GM18526 (cell line): Measurements from ENCODE around the gene UXT.

Experiments used
- POLR2A ChIP-seq: IDR thresholded peaks from 3 replicates; pipeline ENCODE4 v1.6.1; 2011; ENCODE audit not compliant: insufficient read length; ENCODE audit errors: extremely low read depth

Gene UXT

DNA sequence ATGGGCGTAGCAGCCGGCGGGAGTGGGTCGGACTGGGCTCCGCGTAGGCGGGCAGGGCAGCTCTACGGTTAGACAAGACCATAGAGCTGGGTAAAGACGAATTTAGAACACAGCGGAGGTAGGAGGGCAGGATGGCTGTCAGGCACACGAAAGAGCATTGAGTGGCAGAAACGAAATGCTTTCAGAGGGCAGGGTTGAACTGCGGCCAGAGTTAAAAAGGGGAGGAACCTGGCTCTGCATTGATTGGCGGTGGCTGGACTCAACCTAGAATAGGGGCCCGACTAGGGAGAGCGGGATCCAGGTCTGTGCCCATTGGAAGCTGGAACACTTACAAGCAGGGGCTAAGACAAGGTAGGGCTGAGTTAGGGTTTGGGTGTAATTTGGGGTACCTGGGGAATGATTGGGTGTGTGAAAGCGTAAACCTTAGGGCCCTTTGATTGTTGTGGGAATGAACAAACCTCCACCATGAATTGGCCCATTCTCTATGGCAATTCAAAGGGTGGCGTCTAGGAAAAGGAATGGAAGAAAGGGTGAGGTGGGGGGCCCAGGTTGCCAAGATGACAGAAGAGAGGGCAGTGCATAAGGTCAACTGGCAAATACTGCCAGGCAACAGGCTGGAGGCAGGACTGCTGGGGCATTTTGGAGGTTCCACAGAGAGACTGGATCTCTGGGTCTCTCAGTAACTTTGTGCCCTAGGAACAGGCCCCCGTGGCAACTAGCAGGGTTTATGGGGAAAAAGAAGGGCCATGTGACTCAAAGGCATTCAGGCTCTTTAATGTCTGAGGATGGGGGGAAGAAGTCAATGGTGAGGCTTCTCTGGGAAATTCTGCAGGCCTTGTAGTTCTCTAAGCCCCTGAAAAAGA is 7.7 kb downstream of the UXT start:
- no peak for TF ChIP-seq POLR2A

DNA sequence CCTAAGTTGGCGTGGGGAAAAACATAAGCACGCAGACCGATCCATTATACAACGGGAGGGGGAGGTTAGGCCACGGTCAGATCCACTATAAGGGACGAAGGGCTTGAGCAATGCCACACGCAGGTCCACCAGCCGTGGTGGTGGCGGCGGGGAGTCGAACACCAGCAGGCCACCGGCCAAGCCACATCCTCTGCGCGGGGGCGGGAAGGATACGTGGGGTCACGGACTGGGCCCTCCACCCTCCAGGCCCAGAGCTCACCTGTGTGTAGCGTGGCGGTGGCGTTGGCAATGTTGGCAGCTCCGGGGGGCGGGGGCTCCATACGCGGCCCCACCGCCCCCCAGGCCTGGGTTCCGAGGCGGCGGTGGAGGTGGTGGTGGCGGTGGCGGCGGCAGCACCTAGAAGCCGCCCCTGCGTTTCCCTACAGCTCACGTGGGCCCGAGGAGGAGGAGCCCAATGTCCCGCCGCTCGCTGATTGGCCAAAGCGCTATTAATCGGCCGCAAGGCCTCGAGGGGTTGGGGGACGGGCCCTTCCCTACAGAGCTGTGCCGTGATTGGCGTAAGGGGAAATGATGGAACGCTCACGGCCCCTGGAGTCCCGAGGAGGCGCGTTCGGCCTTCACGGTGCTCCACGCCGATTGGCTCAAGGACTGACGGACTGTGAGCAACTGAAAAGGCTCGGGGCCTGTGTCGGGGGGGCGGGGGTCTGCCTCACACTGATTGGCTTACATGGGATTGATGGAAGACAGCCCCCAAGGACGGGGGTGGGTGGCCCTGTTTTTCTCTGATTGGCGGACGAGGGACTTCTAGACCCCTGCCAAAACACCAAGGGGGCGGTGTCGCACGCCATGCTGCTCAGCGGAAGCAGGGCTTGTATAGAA is 8.6 kb downstream of the UXT start, which contains the start of gene ELK1:
Gene ELK1, minus strand, starts transcription at position 400 of the 879 bp plus-strand sequence. CDS start 9,122 bp downstream, outside the sequence.
- peak; percentile 56 for TF ChIP-seq POLR2A

DNA sequence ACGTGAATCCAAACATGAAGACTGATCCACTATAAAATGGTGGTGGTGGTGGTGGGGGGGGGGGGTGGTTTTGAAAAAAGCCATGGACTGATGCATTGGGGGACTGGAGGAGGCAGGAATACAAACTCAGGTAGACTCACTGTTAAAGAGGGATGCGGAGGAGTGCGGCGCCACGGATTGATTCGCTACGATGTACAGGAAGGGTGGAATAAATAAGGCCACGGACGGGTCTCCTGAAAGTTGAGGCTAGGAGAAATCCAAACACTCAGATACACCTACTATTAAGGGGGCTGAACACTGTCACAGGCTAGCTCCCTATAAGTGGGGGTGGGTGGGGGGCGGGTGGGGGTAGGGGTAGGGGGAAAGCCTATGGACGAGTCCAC is 9.2 kb downstream of the UXT start:
- TF ChIP-seq POLR2A = no peak

DNA sequence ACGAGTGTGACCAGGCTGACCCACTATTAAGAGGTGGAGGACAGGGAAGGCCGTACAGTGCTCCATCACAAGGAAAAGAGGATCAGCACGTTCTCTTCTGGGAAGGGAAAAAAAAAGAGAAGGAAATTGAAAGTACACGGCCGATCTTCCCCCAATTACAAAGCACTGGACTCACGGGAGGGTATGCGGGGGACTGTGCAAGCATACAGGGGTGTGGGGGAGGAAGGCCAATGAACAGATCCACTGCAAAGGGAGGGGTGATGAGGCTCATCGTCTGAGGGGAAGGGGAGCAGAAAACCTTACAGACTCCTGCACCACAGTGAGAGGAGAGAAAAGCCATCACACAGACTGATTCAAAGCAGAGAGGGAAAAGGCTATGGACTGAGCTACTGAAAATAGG is 9.7 kb downstream of the UXT start:
- no peak for TF ChIP-seq POLR2A

DNA sequence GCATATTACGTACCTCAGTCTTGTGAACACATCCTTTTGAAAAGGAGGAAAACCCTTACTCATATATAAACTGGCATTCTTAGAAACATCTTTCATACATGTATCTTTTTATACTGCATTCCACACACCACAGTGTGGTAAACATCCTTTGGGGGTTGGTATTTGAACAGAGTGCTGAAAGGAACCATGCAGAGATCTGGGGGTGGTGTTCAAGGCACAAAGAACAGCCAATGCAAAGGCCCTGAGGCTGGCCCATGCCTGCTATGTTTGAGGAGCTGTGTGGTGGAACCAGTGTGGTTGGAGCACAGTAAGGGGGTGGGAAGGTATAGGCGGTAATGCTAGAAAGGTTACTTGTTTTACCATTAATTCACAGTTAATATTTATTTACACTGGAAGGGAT is 10.6 kb downstream of the UXT start:
- no peak for TF ChIP-seq POLR2A

DNA sequence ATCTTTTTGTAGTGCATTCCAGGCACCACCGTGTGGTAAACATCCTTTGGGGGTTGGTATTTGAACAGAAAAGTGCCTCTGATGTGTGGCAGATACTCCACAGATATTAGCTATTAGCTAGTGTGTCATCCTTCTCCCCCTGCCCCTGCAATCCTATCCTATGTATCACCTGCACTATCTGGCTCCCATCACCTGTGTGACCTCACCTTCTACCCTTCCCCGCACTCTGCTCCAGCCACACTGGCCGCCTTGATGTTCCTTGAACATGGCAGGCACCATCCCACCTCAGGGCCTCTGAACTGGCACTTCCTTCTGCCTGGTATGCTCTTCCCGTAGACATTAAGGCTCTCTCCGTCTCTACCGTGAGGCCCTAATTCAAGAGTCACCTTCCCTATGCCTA is 12.3 kb downstream of the UXT start:
- no peak for TF ChIP-seq POLR2A

DNA sequence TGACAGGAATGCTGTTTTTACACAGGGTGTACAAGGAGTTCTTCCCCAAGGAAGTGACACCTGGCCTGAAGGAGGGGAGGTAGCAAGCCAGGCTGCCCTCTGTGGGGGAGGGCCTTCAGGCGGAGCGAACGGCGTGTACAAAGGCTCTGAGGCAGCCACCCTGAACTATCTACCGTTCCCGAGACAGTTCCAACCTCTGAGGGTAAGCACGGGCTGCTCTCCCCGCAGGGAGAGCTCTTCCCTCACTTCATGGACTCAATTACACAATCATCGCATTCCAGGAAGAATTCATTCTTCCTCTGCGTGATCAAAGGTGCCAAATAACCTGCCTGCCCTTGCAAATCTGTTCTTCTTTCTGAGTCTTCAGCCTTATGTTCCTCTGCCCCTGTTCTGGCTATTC is 13.4 kb downstream of the UXT start:
- no peak for TF ChIP-seq POLR2A

DNA sequence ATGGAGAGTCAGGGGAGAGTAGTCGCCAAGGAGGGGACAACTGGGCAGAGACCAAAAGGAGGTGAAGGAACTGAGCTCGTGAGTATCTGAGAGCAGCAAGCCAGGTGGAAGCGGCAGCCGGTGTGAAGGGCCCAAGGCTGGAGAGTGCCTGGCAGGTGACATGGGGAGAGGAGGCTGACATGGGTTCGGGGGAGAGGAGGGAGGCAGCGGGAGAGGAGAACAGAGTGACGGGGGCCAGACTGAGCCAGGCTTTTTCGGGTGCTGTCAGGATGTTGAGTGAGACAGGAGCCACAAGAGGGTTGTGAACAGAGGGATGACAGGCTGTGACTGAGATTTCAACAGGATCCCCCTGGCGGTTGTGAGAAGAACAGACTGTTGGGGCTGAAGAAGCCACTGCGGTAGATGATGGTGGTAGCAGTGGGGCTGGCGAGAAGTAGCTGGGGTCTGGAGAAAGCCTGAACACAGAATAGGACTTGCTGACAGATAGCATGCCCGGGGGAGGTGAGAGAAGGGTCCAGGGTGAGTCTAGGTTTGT is 14.4 kb downstream of the UXT start:
- no peak for TF ChIP-seq POLR2A

DNA sequence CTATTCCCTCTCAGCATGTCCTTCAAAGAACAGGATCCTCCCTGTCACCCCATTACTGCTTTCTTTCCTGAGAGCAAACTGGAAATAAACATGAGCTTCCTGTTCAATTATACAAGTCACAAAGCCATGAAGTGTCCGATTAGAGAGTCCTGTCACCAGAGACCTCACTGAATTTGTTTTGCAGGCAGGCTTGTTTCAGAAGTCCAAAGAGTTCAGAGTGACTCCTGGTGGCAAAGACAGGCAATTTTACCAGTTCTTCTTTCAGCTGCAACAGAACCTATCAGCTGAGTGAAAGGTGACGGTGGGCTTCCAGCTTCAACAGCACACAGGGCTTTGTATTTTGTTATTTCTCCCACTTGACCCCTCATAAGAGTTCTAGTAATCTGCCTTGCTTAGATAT is 15.1 kb downstream of the UXT start:
- TF ChIP-seq POLR2A = no peak

DNA sequence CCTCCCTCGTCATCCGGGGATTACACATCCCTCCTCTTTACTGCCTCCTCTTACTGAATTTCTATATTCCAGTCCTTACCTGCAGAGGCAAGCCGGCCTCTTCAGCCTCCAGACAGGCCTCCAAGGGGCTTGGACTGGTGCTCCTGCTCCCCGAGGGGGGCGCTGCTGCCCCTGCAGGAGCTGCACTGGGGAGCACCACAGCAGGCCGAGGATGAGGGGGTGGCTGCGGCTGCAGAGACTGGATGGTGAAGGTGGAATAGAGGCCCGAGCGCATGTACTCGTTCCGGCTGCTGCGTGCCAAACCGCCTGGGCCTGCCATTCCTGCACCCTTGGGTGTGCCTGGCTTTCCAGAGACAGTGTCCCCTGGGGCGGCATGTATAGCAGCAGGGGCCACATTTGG is 20.2 kb downstream of the UXT start:
- no peak for TF ChIP-seq POLR2A

DNA sequence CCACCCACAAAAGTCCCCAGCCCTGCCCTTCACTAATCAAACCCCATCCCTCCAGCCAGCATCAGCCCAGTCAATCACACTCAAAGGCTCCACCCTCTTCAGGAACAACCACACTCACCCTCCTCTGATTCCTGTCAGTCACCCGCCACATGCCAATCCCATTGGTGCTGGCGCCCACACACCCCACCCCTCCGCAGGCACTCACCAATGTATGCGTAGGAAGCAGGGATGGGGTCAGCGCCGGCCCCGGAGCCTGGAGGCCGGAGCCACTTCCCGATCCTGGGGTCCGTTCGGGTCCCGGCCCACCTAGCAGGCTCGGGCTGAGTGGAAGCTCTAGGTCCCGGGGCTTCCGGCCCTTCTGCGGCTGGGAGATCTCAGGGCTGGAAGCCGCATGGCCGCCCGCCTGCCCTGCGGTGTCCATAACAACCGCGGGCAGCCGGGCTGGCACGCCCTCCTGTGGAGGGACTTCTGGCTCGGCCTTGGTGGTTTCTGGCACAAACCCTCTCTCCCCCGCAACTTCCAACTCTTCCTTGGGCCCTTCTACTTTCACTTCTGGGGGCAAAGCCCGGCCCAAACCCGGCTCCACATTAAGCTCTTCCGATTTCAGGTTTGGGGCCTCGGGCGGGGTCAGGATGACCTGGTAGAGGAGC is 21.3 kb downstream of the UXT start:
- no peak for TF ChIP-seq POLR2A

DNA sequence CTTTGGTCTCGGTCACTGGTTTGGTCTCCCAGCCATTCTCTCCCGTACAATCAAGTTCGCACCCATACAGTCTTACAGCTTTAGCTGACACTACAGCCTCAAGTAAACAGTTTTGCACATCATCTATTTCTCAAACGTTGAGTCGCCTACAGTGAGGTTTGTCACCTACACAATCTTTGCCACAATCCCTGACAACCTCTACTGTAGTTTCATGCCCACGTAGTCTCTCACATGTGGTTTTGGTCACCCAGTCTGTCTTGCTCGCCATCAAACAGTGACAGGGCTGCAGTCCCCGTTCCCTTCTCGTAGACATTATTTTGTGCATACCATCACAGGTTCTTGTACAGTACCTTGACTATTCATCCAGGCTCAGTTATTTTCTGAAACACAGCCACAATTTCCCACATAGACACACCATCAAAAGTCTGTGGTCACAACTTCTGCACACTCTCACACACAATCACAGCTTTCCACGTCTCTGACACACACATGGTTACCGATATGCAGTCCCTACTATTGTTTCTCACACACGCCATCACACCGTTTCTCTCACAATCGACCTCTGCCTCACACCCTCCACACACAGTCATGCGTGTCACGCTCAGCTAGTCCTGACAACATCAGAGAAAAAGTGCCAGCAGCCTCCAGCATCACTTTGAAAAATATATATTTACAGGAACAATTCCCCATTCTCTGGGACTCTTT is 24.0 kb downstream of the UXT start:
- TF ChIP-seq POLR2A = no peak

DNA sequence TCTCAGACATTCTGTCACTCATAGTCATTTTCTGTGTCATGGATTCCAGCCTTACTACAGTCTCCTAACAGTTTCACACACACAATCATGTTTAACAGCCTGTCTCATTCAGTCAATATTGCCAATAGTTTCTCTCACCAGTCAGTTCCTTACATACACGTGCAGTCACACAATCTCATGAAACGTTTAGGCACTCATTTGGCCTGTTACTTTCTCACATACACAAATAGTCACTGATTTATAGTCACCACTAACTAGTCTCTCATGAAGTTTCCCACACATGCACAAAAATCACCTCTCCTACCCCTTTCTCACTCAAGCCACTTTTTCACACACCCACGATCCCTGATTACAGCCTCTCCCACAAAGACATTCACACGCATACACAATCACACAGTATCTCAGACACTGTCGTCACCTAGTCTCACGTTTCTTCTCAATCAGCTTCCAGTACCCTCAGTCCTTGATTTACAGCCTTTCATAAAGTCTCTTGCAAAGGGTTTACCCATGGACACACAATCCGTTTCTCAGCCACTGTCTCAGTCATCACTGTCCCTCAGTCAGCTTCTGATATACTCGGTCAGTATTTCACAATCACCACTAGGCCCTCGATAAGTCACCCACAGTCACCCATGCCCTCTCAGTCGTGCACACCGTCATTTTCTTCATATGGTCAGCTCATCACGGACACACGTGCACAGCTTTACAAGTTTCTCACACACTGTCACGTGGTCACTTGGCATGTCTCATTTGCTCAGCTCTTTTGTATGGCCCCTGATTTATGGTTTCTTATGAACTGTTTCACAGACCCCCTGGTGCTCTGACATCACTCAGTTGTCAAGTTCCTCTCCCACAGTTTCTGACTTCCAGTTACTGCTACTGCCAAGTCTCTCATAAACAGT is 25.0 kb downstream of the UXT start:
- TF ChIP-seq POLR2A = no peak

DNA sequence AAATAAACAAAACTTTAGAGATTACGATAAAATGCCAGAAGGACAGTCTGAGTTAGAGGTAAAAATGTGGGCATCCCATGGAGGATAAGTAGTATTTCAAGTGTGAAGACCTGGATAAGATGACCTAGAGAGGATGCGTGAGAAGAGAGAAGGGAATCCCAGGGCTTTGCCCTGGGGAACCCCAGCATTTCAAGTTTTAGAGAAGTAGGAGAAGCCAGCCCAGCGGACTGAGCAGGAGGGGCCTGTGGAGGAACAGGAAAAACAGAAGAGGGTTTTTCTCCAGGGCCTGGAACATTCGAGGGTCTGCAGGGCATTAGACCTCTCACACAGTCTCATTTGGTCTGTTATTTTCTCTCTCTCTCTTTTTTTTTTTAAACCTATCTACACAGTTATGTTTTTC is 26.3 kb downstream of the UXT start:
- TF ChIP-seq POLR2A = no peak
